Measurements from ENCODE around the gene ATF7IP. TPM values are rescaled to one million over a fixed set of nuclear protein-coding genes. Genes with fewer than 3 reads are reported as not detected.
A peak's percentile ranks its signal among the peaks of the same experiment; 100 is the strongest.

Gene ATF7IP
- total RNA-seq, 6 donors from 2014 or later, result 20.5 to 65.5 (median 55.9) TPM

DNA sequence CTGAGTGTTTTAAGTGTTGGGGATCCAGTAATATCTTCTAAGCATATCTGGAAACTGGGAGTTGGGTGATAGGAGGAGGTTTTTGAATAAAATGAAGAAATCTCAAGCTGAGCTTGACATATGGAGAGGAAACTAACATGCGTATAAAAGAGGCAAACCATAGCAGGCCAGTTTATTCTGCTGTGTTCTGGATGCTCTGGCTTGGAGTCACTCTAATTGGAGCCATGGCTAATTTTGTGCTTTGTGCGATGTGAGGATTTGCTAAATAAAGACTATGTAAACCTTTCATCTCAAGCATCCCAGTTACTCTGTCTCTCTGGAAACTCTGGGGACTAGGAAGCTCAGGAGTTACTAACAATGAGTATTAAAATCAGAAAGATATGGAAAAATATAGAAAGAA lies 66.5 kb downstream of the ATF7IP start:
- Histone ChIP-seq H3K4me1 (peaks cover 0 to 13% (median 12%) of the 10 kb centered on the region in 4 donors), H3K27ac (no peak overlapping the region), H3K4me3 (no peak overlapping the region), H3K27me3 (no peaks in the 10 kb centered on the region), H3K9me3 (no peaks in the 10 kb centered on the region), H3K36me3 (peaks cover 0 to 21% (median 13%) of the 10 kb centered on the region in 4 donors)
- DNase-seq, result no peak
- no peak for TF ChIP-seq EP300 (IDR thresholded peaks at IDR 0.05)
- no peak for TF ChIP-seq POLR2AphosphoS5 (IDR thresholded peaks at IDR 0.05)
- TF ChIP-seq, protein P1, sequence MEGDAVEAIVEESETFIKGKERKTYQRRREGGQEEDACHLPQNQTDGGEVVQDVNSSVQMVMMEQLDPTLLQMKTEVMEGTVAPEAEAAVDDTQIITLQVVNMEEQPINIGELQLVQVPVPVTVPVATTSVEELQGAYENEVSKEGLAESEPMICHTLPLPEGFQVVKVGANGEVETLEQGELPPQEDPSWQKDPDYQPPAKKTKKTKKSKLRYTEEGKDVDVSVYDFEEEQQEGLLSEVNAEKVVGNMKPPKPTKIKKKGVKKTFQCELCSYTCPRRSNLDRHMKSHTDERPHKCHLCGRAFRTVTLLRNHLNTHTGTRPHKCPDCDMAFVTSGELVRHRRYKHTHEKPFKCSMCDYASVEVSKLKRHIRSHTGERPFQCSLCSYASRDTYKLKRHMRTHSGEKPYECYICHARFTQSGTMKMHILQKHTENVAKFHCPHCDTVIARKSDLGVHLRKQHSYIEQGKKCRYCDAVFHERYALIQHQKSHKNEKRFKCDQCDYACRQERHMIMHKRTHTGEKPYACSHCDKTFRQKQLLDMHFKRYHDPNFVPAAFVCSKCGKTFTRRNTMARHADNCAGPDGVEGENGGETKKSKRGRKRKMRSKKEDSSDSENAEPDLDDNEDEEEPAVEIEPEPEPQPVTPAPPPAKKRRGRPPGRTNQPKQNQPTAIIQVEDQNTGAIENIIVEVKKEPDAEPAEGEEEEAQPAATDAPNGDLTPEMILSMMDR (IDR thresholded peaks at IDR 0.05), result no peak
- no peak for TF ChIP-seq POLR2A (IDR thresholded peaks at IDR 0.05)
- 91 to 96% methylated on average over 2 of the region's 2 CpGs for WGBS, 2 donors
- no peak for ATAC-seq (ENCODE audit: low FRiP score in 2 of 2)

DNA sequence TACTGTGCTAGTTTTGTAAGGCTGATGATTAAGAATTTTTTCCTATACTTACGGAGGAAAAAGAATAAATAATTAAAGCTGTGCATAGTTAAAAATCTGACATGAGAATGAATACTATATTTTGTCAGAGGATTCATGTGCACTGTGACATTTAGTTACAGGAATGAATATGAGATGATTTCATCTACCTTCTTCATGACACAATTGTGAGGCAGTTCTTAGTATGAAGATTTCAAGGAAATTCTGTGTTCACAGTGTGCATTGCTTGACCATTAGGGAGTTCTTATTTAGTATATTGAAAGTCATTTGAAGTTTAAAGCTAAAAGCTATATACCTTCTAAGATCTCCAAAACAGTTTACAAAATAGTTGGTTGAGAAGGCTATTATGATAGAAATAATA lies 70.1 kb downstream of the ATF7IP start:
- peaks cover 0 to 12% (median 5%) of the 10 kb centered on the region in 4 donors for H3K4me1 ChIP-seq
- H3K27me3 ChIP-seq, result no peaks in the 10 kb centered on the region
- no peak overlapping the region for H3K27ac ChIP-seq
- no peak overlapping the region for H3K4me3 ChIP-seq
- ATAC-seq (ENCODE audit: low FRiP score in 2 of 2) (no peak), DNase-seq (no peak)
- 89 to 92% methylated on average over 1 of the region's 1 CpG for WGBS, 2 donors
- H3K36me3 ChIP-seq, result peaks cover 15 to 53% (median 29%) of the 10 kb centered on the region in 4 donors
- no peaks in the 10 kb centered on the region for H3K9me3 ChIP-seq
- TF ChIP-seq POLR2A (IDR thresholded peaks at IDR 0.05) (no peak), EP300 (IDR thresholded peaks at IDR 0.05) (no peak), POLR2AphosphoS5 (IDR thresholded peaks at IDR 0.05) (no peak)
- TF ChIP-seq, protein P1 (IDR thresholded peaks at IDR 0.05), result no peak

DNA sequence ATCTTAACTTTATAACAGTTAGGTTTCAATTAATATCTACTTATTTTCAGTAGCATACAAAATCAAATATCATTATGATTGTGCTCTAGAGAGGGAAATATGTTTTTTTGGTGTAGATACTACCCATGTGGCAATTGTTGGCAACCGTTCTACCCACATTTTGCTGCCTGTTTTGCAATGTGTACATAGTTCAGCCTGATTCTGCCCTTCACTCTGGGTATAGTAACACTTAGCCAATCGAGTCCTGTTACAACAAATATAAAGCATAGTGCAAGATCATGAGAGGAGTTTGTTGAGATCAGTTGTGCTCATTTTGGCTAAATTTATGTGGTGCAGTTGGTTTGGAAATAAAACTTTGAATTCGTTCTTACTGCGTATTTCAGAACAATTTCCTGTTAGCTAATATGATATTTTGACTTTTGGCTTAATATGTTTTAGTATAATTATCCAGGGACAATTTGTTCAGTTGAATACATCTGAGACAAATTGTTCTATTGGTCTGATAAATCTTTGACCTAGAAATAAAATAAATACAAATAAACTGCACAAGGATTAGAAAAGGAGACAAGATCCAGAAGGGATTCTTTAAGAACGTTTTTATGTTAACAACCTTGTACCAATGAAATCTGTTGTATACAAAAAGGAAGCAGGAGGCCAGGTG lies 76.9 kb downstream of the ATF7IP start:
- no peaks in the 10 kb centered on the region for H3K9me3 ChIP-seq
- ATAC-seq (ENCODE audit: low FRiP score in 2 of 2) (peak in 1 of 2 donors; percentile 49), DNase-seq (peak in 1 of 2 donors; percentile 58)
- peak overlapping the region in 2 of 4 donors; percentile 45 to 54 for H3K27ac ChIP-seq
- H3K27me3 ChIP-seq, result no peaks in the 10 kb centered on the region
- WGBS, 2 donors, result 49 to 62% methylated on average over 5 of the region's 5 CpGs
- H3K4me3 ChIP-seq, result no peak overlapping the region
- TF ChIP-seq, protein P1 (IDR thresholded peaks at IDR 0.05), result no peak
- TF ChIP-seq EP300 (IDR thresholded peaks at IDR 0.05), result peak in 1 of 4 donors; percentile 11
- TF ChIP-seq POLR2A (IDR thresholded peaks at IDR 0.05), result no peak
- H3K4me1 ChIP-seq, result peaks cover 4 to 22% (median 18%) of the 10 kb centered on the region in 4 donors
- H3K36me3 ChIP-seq, result peaks cover 11 to 60% (median 25%) of the 10 kb centered on the region in 4 donors

DNA sequence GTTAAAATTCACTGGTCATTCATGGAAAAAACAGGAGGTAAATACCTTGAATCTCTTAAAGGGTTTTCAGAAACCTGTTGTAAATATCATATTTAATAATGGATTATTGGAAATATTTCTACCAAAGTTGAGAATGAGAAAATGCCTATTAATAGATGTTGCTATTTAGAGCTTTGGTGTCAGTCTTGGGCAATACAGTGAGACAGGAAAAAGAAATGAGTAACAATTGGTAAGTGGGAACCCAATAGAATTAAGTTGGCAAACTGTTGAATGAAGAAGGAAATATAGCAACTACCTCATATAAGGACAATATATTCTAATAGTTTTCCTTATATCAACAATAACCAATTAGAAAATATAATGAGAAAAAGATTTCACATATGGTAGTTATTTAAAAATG lies 78.0 kb downstream of the ATF7IP start:
- DNase-seq, result no peak
- peaks cover 12 to 59% (median 21%) of the 10 kb centered on the region in 4 donors for H3K36me3 ChIP-seq
- TF ChIP-seq EP300 (IDR thresholded peaks at IDR 0.05) (no peak), POLR2A (IDR thresholded peaks at IDR 0.05) (no peak), POLR2AphosphoS5 (IDR thresholded peaks at IDR 0.05) (no peak)
- TF ChIP-seq, protein P1 (IDR thresholded peaks at IDR 0.05), result no peak
- H3K27me3 ChIP-seq, result no peaks in the 10 kb centered on the region
- ATAC-seq (ENCODE audit: low FRiP score in 2 of 2), result no peak
- no peaks in the 10 kb centered on the region for H3K9me3 ChIP-seq
- peak overlapping the region in 2 of 4 donors; percentile 45 to 54 for H3K27ac ChIP-seq
- peaks cover 4 to 22% (median 18%) of the 10 kb centered on the region in 4 donors for H3K4me1 ChIP-seq
- H3K4me3 ChIP-seq, result no peak overlapping the region

DNA sequence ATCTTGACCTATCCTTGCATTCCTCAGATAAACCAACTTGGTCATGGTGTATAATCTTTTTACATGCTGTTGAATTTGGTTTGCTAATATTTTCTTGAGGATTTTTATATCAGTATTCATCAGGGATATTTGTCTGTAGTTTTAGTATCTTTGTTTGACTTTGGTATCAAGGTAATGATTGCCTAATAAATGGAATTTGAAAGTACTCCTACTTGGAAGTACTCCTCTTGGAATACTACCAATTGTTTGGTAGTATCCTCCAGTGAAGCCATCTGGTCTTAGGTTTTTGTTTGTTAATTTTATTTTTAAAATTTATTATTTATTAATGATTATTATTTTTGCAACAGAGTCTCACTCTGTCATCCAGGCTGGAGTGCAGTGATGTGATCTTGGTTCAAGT lies 85.0 kb downstream of the ATF7IP start:
- ATAC-seq (ENCODE audit: low FRiP score in 2 of 2) (no peak), DNase-seq (no peak)
- Histone ChIP-seq H3K4me1 (peaks cover 0 to 5% (median 3%) of the 10 kb centered on the region in 4 donors), H3K27me3 (no peaks in the 10 kb centered on the region), H3K27ac (no peak overlapping the region), H3K9me3 (no peaks in the 10 kb centered on the region), H3K4me3 (no peak overlapping the region), H3K36me3 (peaks cover 5 to 60% (median 17%) of the 10 kb centered on the region in 4 donors)
- no peak for TF ChIP-seq POLR2AphosphoS5 (IDR thresholded peaks at IDR 0.05)
- no peak for TF ChIP-seq EP300 (IDR thresholded peaks at IDR 0.05)
- TF ChIP-seq, protein P1 (IDR thresholded peaks at IDR 0.05), result no peak
- no peak for TF ChIP-seq POLR2A (IDR thresholded peaks at IDR 0.05)

All from upper lobe of left lung (tissue), 6 donors.